ENCODE data around the gene NFE2L2.

GRCh38 chr2:177195194-177195593 is 69.3 kb downstream of the NFE2L2 start:
- TF ChIP-seq POLR2A (IDR thresholded peaks at IDR 0.05; ENCODE audit: low read length) (no peak), GATA1 (IDR thresholded peaks at IDR 0.05; ENCODE audit: low read depth, low read length) (no peak)

Measured in erythroblast (primary cell).